Bronchial smooth muscle cell (primary cell): Measurements from ENCODE around the gene SMIM28. TPM values are rescaled to one million over a fixed set of nuclear protein-coding genes. Genes with fewer than 3 reads are reported as not detected.

Source experiments
- total RNA-seq: library from RNA; depleted of rRNA; stranded (reverse); fragments of >200 nt; gene quantifications from 2 replicates; pipeline ENCODE4 v1.2.1, GENCODE V29; 2014

The SMIM28 gene
- total RNA-seq = not detected in 2 replicates

DNA sequence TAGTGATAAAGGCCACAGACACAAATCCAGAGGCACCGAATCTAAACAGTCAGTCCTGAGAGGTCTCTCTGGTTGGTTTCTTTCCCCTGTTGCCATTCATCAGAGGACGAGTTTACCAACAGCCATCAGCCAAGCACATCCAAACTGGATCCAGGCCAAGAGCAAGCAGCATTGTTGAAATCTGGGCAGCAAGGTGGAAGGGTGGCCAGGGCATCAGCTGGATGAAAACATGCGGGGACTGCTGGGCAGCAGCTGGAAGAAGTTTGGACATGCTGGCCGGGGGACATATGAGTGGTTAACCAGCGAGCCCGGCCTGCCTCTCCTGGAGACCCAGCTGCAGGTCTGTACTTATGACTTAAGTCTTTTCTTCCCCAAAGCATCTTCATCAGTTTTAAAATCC lies at the start of gene SMIM28:
Gene SMIM28 (plus strand): TSS at position 62 of the 400 bp plus-strand sequence. CDS start 168 bp downstream, at position 230.

GRCh38 chr6:138403801-138404665 lies 26.3 kb downstream of the SMIM28 start, which contains the start of gene HEBP2:
TSS of gene HEBP2 (plus strand) at chr6:138404223. CDS start at chr6:138404496, 273 bp downstream.

Other genes with a start within 250 kb of the SMIM28 start
- gene ARFGEF3, start 216.0 kb upstream of the SMIM28 start, total RNA-seq = under 0.01 TPM in 2 replicates
- gene PBOV1, start 159.4 kb upstream of the SMIM28 start, total RNA-seq = not detected in 2 replicates
- gene HEBP2, start 26.3 kb downstream of the SMIM28 start, total RNA-seq = 11.2 and 24.9 TPM in 2 replicates
- 15.6 and 19.7 TPM in 2 replicates for gene NHSL1, start 121.6 kb downstream of the SMIM28 start, total RNA-seq